M059J (cell line): Measurements from ENCODE around the gene FGA. TPM values are rescaled to one million over a fixed set of nuclear protein-coding genes. Genes with fewer than 3 reads are reported as not detected.

ENCODE experiments used
- DNase-seq: peaks from one replicate; pipeline ENCODE4 v3.0.0-alpha.2; 2012; ENCODE audit warnings: low read depth
- total RNA-seq: library from RNA; depleted of rRNA; stranded (reverse); fragments of >200 nt; shearing (Covaris generic); gene quantifications from 2 replicates; pipeline ENCODE4 v1.2.3, GENCODE V29; 2014

The FGA gene
- total RNA-seq, 1 experiment from 2014 or later = not detected

DNA sequence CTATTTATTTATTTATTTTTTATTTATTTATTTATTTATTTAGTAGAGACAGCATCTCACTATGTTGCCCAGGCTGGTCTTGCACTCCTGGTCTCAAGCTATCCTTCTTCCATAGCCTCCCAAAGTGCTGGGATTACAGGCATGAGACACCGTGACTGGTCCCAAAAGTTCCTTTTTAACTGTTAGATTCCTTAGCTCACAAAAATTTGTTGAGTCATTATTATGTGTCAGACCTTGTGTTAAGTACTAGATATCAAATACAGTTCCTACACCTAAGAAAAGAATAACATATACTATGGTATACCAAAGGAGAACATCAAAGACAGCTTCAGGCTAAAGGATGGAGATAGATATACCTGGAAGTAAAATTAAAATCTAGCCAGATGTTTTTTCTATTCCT, 11.6 kb downstream of the FGA start:
- no peak for DNase-seq

DNA sequence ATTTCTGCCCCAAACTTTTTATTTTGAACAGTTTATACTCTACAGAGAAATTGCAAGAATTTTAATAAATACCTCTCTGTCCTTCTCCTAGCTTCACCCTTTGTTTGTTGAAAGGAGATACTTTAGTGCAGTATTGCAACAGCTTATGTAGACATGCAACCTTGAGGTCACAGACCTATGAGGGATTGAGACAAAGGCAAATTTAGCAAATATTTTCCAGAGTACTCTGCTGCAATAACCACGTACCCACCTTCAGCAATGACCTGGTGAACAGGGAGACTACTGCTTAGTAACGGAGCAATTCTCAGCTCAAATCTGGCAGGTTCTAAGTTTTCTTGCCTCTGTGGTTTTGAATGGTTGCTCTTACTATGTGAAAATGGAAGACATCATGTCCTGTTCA, 13.2 kb downstream of the FGA start:
- no peak for DNase-seq

DNA sequence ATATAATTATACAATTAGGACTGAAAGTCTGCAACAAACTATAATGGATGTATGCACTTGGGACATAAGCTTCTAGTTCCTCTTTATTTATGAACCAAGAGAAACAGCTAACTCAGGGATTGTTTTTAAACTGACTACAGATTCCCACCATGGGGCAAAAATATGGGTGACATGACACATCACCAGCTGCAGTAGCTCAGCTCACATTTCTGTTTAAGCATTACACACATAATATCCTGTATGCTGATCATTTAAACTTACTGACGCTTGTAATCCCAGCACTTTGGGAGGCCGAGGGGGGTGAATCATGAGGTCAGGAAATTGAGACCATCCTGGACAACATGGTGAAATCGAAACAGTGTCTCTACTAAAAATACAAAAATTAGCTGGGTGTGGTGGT, 16.2 kb downstream of the FGA start:
- DNase-seq = no peak

DNA sequence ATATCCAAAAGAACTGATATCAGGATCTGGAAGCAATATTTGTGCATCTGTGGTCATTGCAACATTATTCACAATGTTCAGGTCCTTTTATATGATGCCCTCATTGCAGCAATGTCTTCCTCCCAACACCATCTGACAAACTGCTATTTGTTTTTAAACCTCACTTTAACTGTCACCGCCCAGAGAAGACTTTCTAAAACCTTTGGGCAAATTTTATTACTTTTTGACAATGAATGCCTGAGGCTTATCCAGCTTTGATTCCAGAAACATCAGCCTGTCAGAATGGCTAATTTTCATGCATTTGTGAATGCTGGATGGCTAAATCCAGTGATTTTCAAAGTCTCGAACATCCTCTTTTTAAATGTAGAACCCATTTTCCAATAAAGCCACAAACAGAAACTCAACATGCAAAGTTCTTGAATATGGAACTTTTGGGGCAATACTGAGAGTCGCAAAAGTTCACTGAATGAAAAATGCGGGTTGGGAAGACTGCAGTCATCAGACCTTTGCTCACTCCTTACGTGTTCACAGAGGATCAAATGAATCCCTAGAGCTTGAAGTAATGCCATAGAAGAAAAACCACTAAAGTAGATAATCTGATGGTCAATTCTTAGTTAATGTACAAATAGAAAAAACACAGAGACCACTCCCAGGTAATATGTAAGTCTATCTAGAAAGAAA, 17.2 kb downstream of the FGA start:
- no peak for DNase-seq

DNA sequence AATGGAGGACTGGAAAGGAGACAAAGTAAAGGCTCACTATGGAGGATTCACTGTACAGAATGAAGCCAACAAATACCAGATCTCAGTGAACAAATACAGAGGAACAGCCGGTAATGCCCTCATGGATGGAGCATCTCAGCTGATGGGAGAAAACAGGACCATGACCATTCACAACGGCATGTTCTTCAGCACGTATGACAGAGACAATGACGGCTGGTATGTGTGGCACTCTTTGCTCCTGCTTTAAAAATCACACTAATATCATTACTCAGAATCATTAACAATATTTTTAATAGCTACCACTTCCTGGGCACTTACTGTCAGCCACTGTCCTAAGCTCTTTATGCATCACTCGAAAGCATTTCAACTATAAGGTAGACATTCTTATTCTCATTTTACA, 21.0 kb downstream of the FGA start:
- DNase-seq = no peak

DNA sequence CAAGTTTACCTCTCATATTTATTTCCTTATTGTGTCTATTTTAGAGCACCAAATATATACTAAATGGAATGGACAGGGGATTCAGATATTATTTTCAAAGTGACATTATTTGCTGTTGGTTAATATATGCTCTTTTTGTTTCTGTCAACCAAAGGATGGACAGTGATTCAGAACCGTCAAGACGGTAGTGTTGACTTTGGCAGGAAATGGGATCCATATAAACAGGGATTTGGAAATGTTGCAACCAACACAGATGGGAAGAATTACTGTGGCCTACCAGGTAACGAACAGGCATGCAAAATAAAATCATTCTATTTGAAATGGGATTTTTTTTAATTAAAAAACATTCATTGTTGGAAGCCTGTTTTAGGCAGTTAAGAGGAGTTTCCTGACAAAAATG, 21.5 kb downstream of the FGA start:
- DNase-seq = no peak

DNA sequence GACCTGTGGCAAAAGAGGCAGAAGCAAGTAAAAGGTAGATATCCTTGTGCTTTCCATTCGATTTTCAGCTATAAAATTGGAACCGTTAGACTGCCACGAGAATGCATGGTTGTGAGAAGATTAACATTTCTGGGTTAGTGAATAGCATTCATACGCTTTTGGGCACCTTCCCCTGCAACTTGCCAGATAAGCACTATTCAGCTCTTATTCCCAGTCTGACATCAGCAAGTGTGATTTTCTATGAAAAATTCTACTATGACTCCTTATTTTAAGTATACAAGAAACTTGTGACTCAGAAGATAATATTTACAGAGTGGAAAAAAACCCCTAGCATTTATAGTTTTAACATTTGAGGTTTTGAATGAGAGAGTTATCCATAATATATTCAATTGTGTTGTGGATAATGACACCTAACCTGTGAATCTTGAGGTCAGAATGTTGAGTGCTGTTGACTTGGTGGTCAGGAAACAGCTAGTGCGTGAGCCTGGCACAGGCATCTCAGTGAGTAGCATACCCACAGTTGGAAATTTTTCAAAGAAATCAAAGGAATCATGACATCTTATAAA, 23.8 kb downstream of the FGA start:
- DNase-seq = no peak

DNA sequence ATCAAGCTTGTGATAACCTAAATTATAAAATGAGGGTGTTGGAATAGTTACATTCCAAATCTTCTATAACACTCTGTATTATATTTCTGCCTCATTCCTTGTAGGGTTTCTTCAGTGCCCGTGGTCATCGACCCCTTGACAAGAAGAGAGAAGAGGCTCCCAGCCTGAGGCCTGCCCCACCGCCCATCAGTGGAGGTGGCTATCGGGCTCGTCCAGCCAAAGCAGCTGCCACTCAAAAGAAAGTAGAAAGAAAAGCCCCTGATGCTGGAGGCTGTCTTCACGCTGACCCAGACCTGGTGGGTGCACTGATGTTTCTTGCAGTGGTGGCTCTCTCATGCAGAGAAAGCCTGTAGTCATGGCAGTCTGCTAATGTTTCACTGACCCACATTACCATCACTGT, 24.8 kb downstream of the FGA start:
- DNase-seq = no peak

DNA sequence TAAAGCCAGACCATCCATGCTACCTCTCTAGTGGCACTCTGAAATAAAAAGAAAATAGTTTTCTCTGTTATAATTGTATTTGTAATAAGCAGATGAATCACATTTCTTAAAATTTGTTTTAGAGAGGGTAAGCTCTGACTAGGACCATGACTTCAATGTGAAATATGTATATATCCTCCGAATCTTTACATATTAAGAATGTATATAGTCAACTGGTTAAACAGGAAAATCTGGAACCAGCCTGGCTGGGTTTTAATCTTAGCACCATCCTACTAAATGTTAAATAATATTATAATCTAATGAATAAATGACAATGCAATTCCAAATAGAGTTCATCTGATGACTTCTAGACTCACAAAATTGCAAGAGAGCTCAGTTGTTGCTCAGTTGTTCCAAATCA, 26.2 kb downstream of the FGA start:
- DNase-seq = no peak

DNA sequence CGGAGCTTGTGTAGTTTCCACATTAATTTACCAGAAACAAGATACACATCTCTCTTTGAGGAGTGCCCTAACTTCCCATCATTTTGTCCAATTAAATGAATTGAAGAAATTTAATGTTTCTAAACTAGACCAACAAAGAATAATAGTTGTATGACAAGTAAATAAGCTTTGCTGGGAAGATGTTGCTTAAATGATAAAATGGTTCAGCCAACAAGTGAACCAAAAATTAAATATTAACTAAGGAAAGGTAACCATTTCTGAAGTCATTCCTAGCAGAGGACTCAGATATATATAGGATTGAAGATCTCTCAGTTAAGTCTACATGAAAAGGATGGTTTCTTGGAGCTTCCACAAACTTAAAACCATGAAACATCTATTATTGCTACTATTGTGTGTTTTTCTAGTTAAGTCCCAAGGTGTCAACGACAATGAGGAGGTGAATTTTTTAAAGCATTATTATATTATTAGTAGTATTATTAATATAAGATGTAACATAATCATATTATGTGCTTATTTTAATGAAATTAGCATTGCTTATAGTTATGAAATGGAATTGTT, 27.8 kb downstream of the FGA start, which contains the start of gene FGB:
Gene FGB, plus strand, starts transcription at position 315 of the 558 bp plus-strand sequence. Its CDS starts 8 bp downstream, at position 323.
- no peak for DNase-seq

DNA sequence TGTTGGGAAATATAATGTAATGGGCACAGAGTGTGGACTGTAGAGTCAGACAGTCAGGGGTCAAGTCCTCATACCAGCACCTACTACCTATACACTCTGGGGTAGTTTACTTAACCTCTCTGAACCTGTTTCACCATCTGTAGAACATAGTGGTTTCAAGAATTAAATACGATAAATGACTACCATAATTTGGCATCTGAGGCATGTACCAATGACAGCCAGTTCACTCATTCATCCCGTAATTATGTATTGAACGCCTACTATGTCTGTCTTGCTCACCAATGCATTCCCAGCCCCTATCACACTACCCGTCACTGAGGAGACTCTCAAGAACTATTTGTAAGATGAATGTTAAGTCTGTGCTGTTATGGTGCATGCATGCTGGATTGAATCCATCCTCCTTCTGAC, 29.7 kb downstream of the FGA start:
- DNase-seq = peak; percentile 22

DNA sequence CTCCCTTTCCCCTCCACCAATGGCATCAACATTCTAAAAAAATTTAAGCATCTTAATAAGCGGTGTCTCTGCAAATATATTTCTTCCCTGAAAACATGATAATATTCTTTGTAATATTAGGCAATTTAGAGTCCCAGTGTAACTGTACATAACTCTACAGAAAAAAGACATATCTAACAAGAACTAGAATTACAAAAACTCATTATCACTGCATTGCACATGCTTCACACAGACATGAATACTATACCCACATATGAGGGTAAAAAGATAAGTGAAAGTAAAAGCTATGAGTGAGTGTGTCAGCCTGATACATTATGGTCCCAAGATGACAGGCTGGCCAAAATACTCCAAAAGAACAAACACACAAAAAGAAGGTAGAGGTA, 30.1 kb downstream of the FGA start:
- no peak for DNase-seq

DNA sequence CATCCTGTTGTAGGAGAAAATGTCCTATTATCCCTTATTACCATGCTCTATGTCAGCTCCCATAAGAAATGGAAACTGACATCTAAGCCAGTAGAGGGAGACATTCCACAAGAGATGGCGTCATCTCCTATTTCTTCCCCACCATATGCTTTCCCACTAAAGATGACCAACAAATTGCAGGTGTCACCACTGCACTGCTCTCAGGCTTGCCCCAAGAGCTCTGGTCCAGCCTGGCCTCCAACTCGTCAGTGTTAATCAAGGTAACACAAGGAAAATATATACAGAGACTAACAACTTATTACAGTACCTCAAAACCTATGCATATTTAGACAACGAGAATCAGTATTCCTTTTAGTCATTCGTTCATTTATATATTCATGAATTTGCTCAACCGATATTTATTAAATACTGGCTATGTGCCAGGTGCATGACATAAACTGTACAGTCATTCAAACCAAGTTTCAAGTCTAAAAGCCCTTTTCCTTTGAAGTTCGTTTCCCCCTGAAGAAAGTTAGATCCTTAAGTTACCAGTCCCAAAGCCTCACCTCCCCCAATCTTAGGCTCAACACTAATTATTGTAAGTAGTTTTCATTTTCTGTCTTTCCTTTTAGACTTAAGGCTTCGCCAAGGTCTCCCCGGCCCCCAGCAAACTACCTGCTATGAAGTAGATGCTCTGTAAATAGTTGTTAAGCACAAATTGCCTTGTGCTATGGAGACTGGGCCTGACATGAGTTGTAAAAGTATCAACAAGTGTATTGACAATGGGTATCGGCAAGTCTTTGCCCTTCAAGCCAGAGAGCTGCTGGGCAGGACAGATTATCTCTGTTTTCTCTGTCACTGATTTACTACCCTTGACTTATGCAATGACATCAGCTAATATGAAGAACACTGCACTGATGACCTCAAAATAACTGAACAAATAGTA, 30.8 kb downstream of the FGA start:
- peak; percentile 46 for DNase-seq

DNA sequence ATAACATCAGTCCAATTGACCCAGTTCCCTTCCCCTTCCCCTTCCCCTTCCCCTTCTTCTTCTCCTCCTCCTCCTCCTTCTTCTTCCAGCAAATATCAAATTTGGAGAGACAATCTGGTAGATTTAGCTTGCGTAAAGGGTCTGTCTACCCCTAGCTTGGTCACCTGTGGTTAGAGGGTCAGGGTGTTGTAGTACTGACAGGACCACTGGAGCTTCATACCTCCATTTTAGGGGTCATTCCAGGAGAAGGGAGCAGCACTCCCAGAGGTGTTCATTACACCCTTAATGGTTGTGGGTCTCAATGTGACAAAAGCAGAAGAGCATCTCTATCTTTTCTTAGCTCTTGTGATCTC, 31.4 kb downstream of the FGA start:
- DNase-seq = no peak

DNA sequence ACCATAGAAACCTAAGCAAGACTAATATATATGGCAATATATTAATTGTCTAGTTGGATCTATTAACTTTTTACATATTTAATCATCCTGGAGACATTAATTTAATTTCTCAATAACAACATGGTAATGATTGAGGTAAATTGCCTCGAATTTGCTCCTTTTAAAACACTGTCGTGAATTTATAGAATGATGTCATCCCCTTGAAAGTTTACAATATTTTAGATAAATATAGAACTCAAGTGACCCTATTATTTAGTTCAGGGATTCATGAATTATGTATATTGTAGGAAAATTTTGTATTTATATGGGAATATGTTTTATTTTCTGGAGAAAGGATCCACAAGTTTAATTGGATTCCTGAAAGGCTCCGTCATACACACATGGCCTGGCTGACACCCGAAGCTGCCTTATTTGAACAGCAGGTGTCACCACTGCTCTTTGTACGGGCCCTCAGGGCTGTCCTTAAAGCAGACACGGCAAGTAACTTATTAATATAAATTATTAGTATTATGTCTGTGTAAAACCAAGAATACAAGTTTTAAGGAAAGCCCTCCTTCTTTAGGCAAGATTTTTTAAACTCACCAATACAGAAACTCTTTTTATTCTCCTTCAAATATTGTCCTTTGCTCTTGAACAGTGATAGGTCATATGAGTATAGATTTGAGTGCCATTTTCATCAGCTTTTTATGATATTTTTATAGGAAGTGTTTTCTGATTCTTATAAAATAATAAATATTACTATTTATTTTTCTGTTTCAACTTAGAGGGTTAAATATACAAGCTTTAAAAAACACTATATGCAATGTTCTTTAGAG, 38.5 kb downstream of the FGA start:
- peak; percentile 64 for DNase-seq

DNA sequence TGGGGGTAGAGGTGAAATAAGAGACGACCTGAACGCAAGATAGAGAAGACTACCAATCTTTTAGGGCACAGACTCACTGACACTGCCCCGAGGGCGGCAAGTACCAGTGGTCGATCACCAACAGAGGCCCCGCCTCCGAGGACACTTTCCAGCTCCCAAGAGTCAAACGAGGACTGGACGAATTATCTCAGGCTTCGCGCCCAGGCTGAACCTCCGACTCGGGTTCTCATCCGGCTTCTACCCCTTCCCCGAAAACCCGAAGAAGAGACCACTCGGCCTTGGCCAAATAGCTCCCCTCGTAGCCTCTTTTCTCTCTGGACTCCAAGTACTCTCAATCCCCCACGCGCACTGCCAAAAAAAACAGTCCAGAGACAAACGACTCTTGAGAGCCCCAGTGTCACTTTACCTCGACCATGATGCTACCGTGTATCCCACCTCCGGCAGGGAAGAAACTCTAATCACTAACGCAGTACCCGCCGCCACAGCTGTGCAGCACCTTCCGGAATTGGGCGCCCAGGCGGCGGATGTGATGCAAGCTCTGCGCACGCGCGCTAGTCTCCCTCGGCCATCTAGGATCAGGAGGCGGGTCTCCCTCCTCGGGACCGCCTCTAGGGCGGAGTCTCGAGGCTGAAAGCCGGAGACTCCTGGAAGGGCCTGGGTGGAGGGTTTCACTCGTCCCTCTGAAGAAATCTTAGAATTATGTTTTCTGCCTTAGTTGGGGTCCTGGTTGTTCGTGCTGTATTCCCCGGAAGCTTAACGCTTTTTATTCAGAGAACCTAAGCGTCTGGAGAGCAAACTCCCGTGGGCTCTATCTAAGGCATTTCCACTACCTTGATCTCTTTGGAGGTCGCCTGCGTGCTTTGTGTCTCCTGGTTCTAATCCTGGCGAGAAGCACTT, 40.4 kb downstream of the FGA start, which contains the start of gene PLRG1:
Gene PLRG1, minus strand, starts transcription at position 507 of the 897 bp plus-strand sequence. Its CDS starts 92 bp downstream, at position 415.
- peak; percentile 90 for DNase-seq

DNA sequence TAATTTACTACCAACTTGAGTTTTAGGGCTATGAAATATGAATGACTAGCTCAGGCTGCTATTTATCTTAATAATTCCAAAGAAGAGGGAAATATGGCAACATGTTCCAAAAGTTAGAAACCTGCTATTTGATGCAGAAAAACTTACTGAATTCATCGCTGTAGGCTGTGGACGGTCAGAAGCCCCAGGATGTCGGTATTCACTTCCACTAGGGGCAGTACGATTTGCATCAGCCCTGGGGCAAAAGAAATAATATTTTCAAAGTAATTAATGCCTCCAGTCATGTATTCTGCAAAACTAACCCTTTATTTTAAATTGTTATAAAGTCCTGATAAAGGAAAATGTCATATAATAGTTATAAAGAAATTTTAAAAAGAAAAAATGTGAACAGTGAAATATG, 44.9 kb downstream of the FGA start:
- no peak for DNase-seq

DNA sequence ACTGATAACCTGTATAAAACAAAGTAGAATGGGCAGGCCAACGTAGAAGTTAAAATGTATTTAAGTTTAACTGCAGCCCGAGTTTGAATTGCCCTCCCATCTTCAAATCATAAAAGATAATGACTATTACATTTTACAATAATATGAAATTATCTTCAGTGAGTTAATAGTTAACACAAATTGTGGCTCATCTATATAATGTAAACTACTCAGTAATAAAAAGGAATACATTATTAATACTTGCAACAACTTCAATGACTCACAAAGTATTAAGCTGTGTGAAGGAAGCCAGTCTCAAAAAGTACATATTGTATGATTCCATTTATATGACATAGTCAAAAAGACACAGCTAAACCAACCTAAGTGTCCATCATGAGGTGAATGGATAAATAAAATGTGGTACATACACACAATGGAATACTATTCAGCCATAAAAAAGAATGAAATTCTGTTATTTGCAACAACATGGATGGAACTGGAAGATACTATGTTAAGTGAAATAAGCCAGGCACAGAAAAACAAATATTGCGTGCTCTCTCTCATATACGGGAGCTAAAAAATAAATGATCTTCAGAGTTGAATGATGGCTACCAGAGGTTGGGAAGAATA, 48.2 kb downstream of the FGA start:
- no peak for DNase-seq
